Activated CD4-positive, alpha-beta T cell treated with anti-CD3 and anti-CD28 coated beads for 4 hours (primary cell): Measurements from ENCODE around the gene NUP205.

Experiments
- DNase-seq, 2 donors: peaks; one replicate each; pipeline ENCODE4 v3.0.0-alpha.2; 2020

The NUP205 gene

GRCh38 chr7:135557455-135558336 is at the start of gene NUP205:
NUP205 (plus strand) TSS chr7:135557917; CDS start chr7:135557945, 28 bp downstream.
- peak; percentile 73 to 75 for DNase-seq

GRCh38 chr7:135508883-135509588 is 48.7 kb upstream of the NUP205 start:
- peak in 1 of 2 donors; percentile 11 for DNase-seq

- no peak for DNase-seq
Observed at GRCh38 chr7:135509589-135509838, 48.2 kb upstream of the NUP205 start.

- DNase-seq = peak; percentile 96
Observed at GRCh38 chr7:135509839-135510591, 47.7 kb upstream of the NUP205 start, which contains the start of gene CNOT4. CNOT4 (minus strand) TSS chr7:135510102; CDS start chr7:135438331, 71,771 bp downstream.

GRCh38 chr7:135510592-135511183 is 47.0 kb upstream of the NUP205 start:
- no peak for DNase-seq

GRCh38 chr7:135512135-135512887 is 45.4 kb upstream of the NUP205 start:
- DNase-seq = peak; percentile 13 to 18

- no peak for DNase-seq
Observed at GRCh38 chr7:135514856-135515255, 42.9 kb upstream of the NUP205 start.

GRCh38 chr7:135517060-135517459 is 40.7 kb upstream of the NUP205 start:
- no peak for DNase-seq

GRCh38 chr7:135518748-135519147 is 39.0 kb upstream of the NUP205 start:
- DNase-seq = no peak

GRCh38 chr7:135519233-135519688 is 38.5 kb upstream of the NUP205 start:
- no peak for DNase-seq

GRCh38 chr7:135519871-135520270 is 37.8 kb upstream of the NUP205 start:
- no peak for DNase-seq

GRCh38 chr7:135522509-135522908 is 35.2 kb upstream of the NUP205 start:
- no peak for DNase-seq

GRCh38 chr7:135523146-135523545 is 34.6 kb upstream of the NUP205 start:
- DNase-seq = no peak

- DNase-seq = no peak
Observed at GRCh38 chr7:135525426-135525825, 32.3 kb upstream of the NUP205 start.

- no peak for DNase-seq
Observed at GRCh38 chr7:135527025-135527424, 30.7 kb upstream of the NUP205 start.

- no peak for DNase-seq
Observed at GRCh38 chr7:135536150-135536549, 21.6 kb upstream of the NUP205 start.

GRCh38 chr7:135537453-135537852 is 20.3 kb upstream of the NUP205 start:
- DNase-seq = no peak

GRCh38 chr7:135537905-135538304 is 19.8 kb upstream of the NUP205 start:
- DNase-seq = no peak

GRCh38 chr7:135538376-135538775 is 19.3 kb upstream of the NUP205 start:
- DNase-seq = no peak

GRCh38 chr7:135539629-135540028 is 18.1 kb upstream of the NUP205 start:
- no peak for DNase-seq

- DNase-seq = no peak
Observed at GRCh38 chr7:135541029-135541428, 16.7 kb upstream of the NUP205 start.

GRCh38 chr7:135550196-135550595 is 7.5 kb upstream of the NUP205 start:
- DNase-seq = no peak
